GM18519 (cell line): ENCODE data around the gene ERBB4.
"Not testable (repeated sequence)": the region's sequence is repeated elsewhere in the genome, so short reads cannot be mapped to it uniquely, and the experiment has no call there.

Source experiments
- ATAC-seq: cut with Tn5 transposase; IDR thresholded peaks from one replicate; pipeline ENCODE4 v1.9.1; 2021; ENCODE audit warnings: mild to moderate bottlenecking, moderate library complexity; ENCODE audit not compliant: unreplicated experiment, low FRiP score

The ERBB4 gene

GRCh38 chr2:211524248-211524647 lies 1014.4 kb downstream of the ERBB4 start:
- ATAC-seq, result not testable (repeated sequence)

GRCh38 chr2:211516537-211516936 lies 1022.1 kb downstream of the ERBB4 start:
- no peak for ATAC-seq

GRCh38 chr2:211514049-211514448 lies 1024.6 kb downstream of the ERBB4 start:
- no peak for ATAC-seq

- no peak for ATAC-seq
These were observed 1025.2 kb downstream of the ERBB4 start for GRCh38 chr2:211513446-211513845.

- no peak for ATAC-seq
These were observed 1025.8 kb downstream of the ERBB4 start for GRCh38 chr2:211512806-211513205.

- ATAC-seq, result no peak
These were observed 1034.7 kb downstream of the ERBB4 start for GRCh38 chr2:211503856-211504255.

- ATAC-seq, result no peak
These were observed 1035.4 kb downstream of the ERBB4 start for GRCh38 chr2:211503198-211503597.

GRCh38 chr2:211498551-211499205 lies 1039.9 kb downstream of the ERBB4 start:
- ATAC-seq, result no peak

GRCh38 chr2:211495339-211495738 lies 1043.3 kb downstream of the ERBB4 start:
- ATAC-seq, result no peak

- ATAC-seq, result no peak
These were observed 1044.1 kb downstream of the ERBB4 start for GRCh38 chr2:211494536-211494935.

- ATAC-seq, result no peak
These were observed 1044.5 kb downstream of the ERBB4 start for GRCh38 chr2:211494085-211494484.

GRCh38 chr2:211487733-211488132 lies 1050.9 kb downstream of the ERBB4 start:
- no peak for ATAC-seq

GRCh38 chr2:211479536-211480150 lies 1059.0 kb downstream of the ERBB4 start:
- no peak for ATAC-seq

- no peak for ATAC-seq
These were observed 1060.9 kb downstream of the ERBB4 start for GRCh38 chr2:211477537-211478275.

- ATAC-seq, result no peak
These were observed 1065.5 kb downstream of the ERBB4 start for GRCh38 chr2:211473116-211473515.

- ATAC-seq, result no peak
These were observed 1068.9 kb downstream of the ERBB4 start for GRCh38 chr2:211469664-211470059.

- no peak for ATAC-seq
These were observed 1069.5 kb downstream of the ERBB4 start for GRCh38 chr2:211468877-211469663.

- ATAC-seq, result no peak
These were observed 1070.4 kb downstream of the ERBB4 start for GRCh38 chr2:211468217-211468616.

GRCh38 chr2:211463397-211463796 lies 1075.2 kb downstream of the ERBB4 start:
- ATAC-seq, result no peak

- no peak for ATAC-seq
These were observed 1079.6 kb downstream of the ERBB4 start for GRCh38 chr2:211458974-211459373.

- ATAC-seq, result no peak
These were observed 1081.3 kb downstream of the ERBB4 start for GRCh38 chr2:211457325-211457724.
